GM12873 (cell line): ENCODE measurements around the gene MFAP1.

ENCODE experiments used
- TF ChIP-seq, protein P1 (sequence below): IDR thresholded peaks from 2 replicates; pipeline ENCODE4 v1.5.1; 2012; ENCODE audit warnings: low read depth, mild to moderate bottlenecking, moderate library complexity, low read length, control low read depth; ENCODE audit not compliant: insufficient read depth; ENCODE audit errors: missing control alignments

MFAP1 gene

DNA sequence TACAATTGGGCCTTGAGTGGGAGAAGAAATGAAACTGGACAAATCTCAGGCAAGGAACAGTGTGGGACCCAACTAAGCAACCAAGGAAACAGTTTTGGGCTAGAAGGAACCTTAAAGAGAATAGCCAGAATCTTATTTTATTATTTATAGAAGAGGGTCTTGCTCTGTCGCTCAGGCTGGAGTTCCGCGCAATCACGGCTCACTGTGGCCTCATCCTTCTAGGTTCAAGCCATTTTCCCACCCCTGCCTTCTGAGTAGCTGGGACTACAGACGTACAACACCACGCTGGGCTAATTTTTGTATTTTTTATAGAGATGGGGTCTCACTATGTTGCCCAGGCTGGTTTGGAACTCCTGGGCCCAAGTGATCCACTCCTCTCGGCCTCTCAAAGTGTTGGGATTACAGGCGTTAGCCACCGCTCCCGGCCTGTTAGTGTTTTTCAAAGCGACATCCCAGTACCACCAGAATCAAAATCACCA is 1.6 kb upstream of the MFAP1 start:
- TF ChIP-seq, protein P1, sequence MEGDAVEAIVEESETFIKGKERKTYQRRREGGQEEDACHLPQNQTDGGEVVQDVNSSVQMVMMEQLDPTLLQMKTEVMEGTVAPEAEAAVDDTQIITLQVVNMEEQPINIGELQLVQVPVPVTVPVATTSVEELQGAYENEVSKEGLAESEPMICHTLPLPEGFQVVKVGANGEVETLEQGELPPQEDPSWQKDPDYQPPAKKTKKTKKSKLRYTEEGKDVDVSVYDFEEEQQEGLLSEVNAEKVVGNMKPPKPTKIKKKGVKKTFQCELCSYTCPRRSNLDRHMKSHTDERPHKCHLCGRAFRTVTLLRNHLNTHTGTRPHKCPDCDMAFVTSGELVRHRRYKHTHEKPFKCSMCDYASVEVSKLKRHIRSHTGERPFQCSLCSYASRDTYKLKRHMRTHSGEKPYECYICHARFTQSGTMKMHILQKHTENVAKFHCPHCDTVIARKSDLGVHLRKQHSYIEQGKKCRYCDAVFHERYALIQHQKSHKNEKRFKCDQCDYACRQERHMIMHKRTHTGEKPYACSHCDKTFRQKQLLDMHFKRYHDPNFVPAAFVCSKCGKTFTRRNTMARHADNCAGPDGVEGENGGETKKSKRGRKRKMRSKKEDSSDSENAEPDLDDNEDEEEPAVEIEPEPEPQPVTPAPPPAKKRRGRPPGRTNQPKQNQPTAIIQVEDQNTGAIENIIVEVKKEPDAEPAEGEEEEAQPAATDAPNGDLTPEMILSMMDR = no peak

DNA sequence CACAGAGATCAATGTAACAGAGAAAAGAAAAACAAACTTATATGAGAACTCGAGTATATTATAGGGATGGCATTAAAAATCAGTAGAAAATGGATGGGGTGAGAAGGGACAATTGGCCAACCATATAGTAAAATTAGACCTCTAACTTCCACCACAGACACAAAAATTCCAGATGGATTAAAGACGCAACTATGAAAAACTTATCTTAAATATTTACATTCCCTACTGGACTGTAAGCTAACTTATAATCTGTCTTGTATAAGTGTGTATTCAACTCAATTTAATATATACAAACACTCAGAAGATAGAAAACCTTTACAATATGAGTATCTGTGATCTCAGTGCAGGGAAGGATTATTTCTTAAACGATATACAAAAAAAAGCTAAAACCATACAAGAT is 3.0 kb downstream of the MFAP1 start:
- TF ChIP-seq, protein P1 = no peak

DNA sequence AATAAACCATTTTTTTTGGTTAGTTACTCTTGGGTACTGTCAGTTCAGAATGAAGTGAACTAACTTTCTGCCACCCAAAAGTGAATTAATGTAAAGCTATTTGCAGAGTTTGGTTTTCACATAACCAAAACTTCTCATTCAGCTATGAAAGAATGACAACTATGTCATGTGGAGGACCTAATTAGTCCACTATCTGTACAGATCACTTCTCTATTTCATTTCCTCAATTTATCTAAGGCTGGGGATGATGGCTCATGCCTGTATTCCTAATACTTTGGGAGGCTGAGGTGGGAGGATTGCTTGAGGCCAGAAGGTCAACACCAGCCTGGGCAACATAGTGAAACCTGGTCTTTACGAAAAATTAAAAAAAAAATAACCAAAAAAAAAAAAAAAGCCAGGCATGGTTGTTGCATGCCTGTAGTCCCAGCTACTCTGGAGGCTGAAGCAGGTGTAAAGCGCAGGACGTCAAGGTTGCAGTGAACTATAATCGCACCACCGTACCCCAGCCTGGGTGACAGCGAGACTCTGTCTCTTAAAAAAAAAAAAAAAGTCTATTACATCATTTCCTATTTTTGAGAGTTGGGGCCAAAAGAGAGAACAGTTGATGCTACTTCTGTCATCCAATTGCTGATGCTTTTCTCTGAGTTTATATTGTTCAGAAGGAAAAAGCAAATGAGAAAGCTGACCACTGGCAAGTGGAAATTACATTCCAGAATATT is 15.4 kb downstream of the MFAP1 start:
- TF ChIP-seq, protein P1 = no peak

DNA sequence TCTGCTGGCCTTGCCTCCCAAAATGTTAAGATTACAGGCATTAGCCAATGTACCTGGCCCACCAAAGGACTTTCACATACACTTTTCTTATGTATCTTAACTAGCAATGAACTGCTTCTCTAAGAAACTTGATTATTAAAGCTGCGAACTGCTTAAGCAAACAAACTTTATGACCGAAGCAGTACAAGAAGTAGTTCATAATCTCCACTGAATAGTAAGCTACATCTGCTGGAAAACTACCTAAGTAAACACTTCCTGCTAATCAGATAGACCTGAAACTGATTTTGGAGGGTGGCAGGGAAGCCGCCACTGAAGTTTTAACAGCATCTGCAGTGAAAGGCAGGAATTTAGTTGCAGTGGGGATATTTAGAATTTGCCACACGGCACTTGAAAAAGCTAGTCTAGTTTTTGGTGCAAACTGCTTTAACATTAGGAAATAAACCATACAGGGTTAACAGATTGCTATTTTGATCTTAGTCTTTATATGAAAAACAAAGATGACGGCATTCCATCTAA is 16.0 kb downstream of the MFAP1 start:
- TF ChIP-seq, protein P1 = no peak

DNA sequence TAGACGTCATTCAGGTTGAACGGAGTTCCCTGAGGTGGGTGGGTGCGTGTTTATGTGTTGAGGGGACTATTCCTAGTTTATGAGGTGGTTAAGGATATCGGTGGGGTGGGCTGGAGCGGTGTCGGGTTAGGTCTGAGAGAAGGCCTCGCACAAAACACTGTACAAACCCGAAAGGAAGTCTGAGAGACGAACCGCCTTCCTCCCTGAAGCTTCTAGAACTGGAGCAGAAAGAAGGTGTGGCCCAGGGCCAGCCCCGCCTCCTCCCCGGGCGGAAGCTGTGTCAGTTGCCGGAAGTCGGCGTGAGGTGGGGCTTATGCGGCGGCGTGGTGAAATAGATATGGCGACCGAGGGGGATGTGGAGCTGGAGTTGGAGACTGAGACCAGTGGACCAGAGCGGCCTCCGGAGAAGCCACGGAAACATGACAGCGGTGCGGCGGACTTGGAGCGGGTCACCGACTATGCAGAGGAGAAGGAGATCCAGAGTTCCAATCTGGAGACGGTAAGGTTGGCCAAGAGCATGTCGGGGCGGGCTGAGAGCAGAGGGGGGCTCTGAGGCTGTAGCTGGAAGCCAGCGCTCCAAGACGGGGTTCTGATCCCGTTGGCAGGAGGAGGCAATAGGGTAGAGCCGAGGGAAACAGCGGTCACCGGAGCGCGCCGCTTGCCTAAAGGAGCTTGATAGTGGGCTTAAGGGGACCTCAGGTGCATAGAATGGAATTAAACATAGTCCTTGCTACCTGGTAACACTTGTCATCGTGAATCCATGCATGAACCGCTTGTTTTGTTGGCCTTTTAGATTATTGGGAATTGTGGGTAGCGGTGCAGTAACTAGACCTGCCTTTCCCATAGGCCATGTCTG is 24.0 kb downstream of the MFAP1 start, which contains the start of gene HYPK:
Gene HYPK (plus strand): TSS at position 314 of the 856 bp plus-strand sequence. CDS start 24 bp downstream, at position 338.
- TF ChIP-seq, protein P1 = no peak

DNA sequence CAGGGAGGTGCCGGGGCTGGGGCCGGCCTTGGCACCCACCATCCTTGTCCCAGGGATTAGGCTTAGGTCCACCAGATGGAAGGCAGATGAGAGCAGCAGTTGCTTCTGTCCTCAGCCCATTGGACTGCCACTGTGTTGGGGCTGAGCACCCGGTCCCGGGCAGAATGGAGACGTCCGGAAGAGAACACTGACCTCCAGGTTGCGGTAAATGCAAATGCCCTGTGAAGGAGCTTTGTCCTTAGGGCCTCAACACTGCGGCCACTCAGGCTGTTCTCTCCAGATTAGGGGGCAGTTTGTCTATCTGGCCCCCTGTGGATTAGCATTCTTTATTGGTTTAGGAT is 24.6 kb downstream of the MFAP1 start, which contains the start of gene SERINC4:
Gene SERINC4 (minus strand): TSS at position 276 of the 341 bp plus-strand sequence. CDS start 234 bp downstream, at position 42.
- TF ChIP-seq, protein P1 = no peak
